ENCODE results near the gene FYN.

FYN gene

DNA sequence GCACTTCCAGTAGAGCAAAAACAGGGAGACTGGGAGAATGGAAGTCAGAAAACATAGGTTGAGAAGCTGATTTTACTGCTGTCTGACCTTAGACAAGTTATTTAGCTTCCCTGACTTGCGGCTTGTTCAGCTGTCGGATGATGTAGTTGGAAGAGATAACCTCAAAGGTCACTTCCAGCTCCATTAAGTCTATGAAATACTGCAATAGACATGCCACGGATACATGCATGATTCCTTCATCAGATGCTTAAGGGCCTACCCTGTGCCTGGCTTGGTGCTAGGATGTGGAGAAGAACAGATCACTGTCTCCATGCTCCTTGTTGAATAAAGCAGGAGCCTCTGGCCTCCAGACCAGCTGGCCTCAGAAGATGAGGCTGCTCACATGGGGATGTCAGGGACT lies 43.7 kb downstream of the FYN start:
- H3K4me3 ChIP-seq (ENCODE audit: low read depth, low read length): no peak overlapping the region
- TF ChIP-seq, protein P1, sequence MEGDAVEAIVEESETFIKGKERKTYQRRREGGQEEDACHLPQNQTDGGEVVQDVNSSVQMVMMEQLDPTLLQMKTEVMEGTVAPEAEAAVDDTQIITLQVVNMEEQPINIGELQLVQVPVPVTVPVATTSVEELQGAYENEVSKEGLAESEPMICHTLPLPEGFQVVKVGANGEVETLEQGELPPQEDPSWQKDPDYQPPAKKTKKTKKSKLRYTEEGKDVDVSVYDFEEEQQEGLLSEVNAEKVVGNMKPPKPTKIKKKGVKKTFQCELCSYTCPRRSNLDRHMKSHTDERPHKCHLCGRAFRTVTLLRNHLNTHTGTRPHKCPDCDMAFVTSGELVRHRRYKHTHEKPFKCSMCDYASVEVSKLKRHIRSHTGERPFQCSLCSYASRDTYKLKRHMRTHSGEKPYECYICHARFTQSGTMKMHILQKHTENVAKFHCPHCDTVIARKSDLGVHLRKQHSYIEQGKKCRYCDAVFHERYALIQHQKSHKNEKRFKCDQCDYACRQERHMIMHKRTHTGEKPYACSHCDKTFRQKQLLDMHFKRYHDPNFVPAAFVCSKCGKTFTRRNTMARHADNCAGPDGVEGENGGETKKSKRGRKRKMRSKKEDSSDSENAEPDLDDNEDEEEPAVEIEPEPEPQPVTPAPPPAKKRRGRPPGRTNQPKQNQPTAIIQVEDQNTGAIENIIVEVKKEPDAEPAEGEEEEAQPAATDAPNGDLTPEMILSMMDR (conservative IDR thresholded peaks at IDR 0.05; ENCODE audit: low read depth, low read length): no peak
- no peak for DNase-seq (ENCODE audit: low read depth)

DNA sequence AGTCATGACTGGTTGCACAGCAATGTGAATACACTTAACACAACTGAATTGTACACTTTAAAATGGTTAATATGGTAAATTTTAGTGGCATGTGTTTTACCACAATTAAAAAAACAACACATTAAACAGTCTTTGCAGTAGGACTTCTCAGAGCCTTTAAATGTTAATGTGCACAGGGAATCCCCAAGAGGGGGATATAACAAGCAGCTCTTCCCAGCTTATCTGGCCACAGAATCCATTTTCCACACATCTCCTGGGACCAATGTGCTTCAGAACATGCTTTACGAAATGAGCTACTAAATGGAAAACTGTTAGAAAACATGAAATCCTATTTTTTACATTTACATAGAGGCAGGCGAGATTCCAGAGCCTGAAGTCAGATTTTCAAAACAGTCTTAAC lies 44.4 kb downstream of the FYN start:
- TF ChIP-seq, protein P1 (conservative IDR thresholded peaks at IDR 0.05; ENCODE audit: low read depth, low read length): no peak
- DNase-seq (ENCODE audit: low read depth): no peak
- H3K4me3 ChIP-seq (ENCODE audit: low read depth, low read length): no peak overlapping the region

DNA sequence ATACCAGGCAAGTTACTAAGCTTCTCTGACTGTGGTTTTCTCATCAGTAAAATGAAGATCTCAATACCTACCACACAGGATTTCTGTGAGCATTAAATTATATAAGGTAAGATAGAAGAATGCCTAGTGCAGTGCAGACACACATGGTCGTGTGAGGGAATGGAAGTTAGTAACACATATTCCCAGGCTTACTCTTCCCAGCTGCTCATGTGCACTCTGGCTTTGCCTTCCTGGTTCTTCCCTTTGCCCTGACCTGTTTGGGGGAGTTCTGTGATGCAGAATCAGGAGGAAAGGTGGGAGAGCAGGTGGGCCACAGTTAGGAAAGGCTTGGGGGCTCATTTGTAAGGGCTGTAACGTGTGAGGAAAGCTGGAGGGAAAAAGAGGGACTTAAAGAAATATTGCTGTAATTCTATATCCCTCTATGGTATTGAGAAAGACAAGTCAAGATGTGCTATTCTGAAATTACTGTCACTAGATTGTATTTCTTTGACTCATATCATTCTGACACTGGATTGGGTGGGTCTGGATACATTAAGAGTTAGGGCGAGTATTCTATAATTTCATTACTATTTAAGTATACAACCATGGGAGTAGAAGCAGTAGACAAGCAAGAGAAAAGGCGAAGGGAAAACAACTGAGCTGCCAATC lies 47.7 kb downstream of the FYN start:
- H3K4me3 ChIP-seq (ENCODE audit: low read depth, low read length): no peak overlapping the region
- DNase-seq (ENCODE audit: low read depth): no peak
- TF ChIP-seq, protein P1 (conservative IDR thresholded peaks at IDR 0.05; ENCODE audit: low read depth, low read length): no peak

DNA sequence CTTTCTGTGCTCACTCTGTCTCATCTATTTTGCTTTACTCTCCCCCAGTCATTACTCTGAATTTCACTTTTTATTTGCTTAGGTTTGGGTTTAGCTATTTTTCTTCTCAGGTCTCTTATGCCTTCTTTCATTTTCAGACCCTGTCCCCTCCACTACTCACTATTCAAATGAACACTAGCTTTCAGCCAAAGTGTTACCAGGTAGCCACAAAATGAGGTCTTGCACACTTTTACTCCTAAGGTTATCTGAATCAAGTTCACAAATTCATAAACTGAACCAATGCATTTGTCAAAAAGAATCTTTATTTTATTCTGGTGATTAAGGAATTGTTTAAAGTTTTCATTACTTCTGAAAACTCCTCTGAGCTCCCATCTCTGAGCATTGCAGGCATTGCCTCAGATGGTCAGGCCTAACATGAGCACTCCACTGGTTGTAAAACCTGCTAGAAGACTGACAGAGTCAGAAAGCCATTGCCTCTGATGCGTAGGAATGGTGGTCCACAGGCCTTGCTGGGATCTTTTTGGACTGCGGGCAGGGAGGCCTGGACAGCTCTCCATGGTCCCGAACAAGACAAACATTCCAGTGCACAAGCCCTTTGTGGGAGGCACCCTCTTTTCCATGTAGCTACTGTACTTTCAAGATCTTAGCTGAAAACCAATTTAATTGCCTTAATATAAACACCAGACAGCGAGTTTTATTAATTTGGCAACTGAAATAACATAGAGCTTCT lies 48.5 kb downstream of the FYN start:
- H3K4me3 ChIP-seq (ENCODE audit: low read depth, low read length): no peak overlapping the region
- TF ChIP-seq, protein P1 (conservative IDR thresholded peaks at IDR 0.05; ENCODE audit: low read depth, low read length): no peak

DNA sequence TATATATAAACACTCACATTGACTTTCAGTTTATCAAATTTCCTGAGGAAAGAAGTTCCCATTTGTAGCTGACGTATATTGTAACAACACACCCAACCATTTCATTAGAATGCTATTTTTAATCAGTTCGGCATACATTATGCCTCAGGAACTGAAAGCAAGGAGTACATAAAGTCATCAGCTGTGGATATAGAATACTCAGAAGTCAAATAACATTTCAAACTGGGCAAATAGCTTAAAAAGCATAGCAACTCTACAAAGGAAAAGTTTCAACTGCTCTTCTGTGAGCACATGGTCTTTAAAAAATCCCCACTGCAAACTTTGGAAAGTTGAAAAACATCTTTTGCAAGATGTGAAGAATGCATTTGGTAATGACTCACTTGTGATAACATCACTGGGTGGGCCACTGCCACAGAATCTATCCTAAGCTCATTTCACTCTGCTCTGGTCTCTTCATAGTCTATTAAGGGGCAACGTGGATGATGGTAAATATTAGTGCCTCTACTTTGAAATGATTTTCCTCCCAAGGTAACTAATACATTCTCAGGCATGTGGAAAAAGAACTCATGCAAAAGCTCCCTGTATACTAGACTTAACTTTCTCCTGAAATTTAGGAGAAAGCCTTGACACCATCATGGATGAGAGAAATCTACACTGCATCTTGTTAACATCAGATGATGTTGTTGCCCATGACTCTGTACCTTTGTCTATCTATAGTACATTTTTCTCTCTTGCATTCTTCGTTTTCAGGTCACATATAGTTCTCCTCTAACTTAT lies 49.2 kb downstream of the FYN start:
- peak overlapping the region; percentile 33 for H3K4me3 ChIP-seq (ENCODE audit: low read depth, low read length)
- TF ChIP-seq, protein P1 (conservative IDR thresholded peaks at IDR 0.05; ENCODE audit: low read depth, low read length): no peak
- peak; percentile 93 for DNase-seq (ENCODE audit: low read depth)

More for the DNA sequence above, 48.5 kb downstream of the FYN start:
- DNase-seq (ENCODE audit: low read depth): no peak

DNA sequence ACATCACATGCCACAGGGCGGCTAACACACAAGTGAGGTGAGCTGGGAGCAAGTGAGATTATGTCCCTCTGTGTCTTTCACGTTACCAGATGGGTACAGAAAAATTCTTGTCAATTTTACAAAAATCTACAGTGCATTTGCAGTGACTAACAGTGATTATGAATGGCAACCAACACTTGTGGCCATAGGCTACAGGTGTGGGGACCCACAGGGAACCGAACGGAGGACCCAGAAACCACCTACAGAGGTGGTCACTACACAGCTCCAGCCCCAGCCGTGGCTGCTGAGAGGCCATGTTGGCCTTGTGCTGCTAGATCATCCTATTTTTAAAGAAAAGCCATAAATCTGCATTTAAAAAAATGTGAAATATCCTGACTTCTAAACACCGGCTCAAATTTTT lies 50.2 kb downstream of the FYN start:
- no peak for DNase-seq (ENCODE audit: low read depth)
- H3K4me3 ChIP-seq (ENCODE audit: low read depth, low read length): no peak overlapping the region
- TF ChIP-seq, protein P1 (conservative IDR thresholded peaks at IDR 0.05; ENCODE audit: low read depth, low read length): no peak

All from choroid plexus epithelial cell (primary cell).